D721Med (cell line): ENCODE measurements around the gene MSI2.

Source experiments
- DNase-seq: peaks from one replicate; pipeline ENCODE4 v3.0.0; 2011; ENCODE audit warnings: low spot score; ENCODE audit not compliant: insufficient read length
- FAIRE-seq: peaks from 2 replicates; lab custom pipeline; 2011; peaks lifted over from hg19 to GRCh38; lab: Jason Lieb, UNC
- CTCF ChIP-seq: IDR thresholded peaks from 2 replicates; pipeline ENCODE4 v1.5.1; 2012; ENCODE audit warnings: mild to moderate bottlenecking, control low read depth; ENCODE audit not compliant: insufficient read depth; ENCODE audit errors: missing control alignments

MSI2 gene

GRCh38 chr17:57246257-57246656 is 10.1 kb upstream of the MSI2 start:
- no peak for FAIRE-seq
- TF ChIP-seq CTCF, result no peak
- no peak for DNase-seq

GRCh38 chr17:57247261-57247660 is 9.1 kb upstream of the MSI2 start:
- no peak for DNase-seq
- TF ChIP-seq CTCF, result no peak
- no peak for FAIRE-seq

GRCh38 chr17:57247913-57248312 is 8.4 kb upstream of the MSI2 start:
- FAIRE-seq, result no peak
- no peak for TF ChIP-seq CTCF
- DNase-seq, result no peak

GRCh38 chr17:57249520-57249919 is 6.8 kb upstream of the MSI2 start:
- no peak for TF ChIP-seq CTCF

DNA sequence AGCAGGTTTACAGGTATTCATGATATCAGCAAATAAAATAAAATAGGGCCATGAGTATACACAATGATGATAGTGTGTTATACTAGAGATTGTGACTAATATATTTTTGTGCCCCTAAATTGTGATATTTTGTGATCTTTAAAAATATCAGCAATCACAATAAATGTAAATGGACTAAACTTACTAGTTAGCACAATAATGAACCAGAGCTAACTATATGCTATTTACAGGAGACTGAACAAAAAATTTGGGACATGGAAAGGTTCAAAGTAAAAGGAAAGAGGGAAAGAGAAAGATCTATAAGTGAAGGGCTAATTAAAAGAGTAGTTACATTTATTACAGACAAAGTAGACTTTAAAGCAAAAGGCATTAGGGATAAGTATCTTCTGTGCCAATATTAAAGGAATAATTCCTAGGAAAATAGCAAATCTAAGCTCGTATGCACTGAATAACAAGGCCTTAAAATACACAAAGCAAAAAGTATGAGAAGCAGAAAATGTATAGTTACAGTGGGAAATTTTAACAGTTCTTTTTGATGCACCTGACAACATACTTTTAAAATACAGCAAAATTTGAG is 5.0 kb upstream of the MSI2 start:
- DNase-seq (no peak), FAIRE-seq (no peak)
- TF ChIP-seq CTCF, result no peak

More at GRCh38 chr17:57249520-57249919, 6.8 kb upstream of the MSI2 start:
- DNase-seq, result no peak
- FAIRE-seq, result no peak

GRCh38 chr17:57253362-57254065 is 2.8 kb upstream of the MSI2 start:
- DNase-seq (no peak), FAIRE-seq (no peak)
- TF ChIP-seq CTCF, result no peak

- FAIRE-seq (no peak), DNase-seq (no peak)
- no peak for TF ChIP-seq CTCF
Measured at GRCh38 chr17:57255182-57255775, 1.0 kb upstream of the MSI2 start.
